Left ventricle myocardium superior (tissue), 1 donor: ENCODE results near the gene FAM83B. TPM values are rescaled to one million over a fixed set of nuclear protein-coding genes. Genes with fewer than 3 reads are reported as not detected.
"Not testable (repeated sequence)": the region's sequence is repeated elsewhere in the genome, so short reads cannot be mapped to it uniquely, and the experiment has no call there.

Experiments
- ATAC-seq: fragments of 200-7000 bp; cut with Tn5 transposase; one replicate; pipeline ENCODE4 v1.9.1; 2020; ENCODE audit warnings: mild to moderate bottlenecking, moderate library complexity
- DNase-seq: peaks from one replicate; pipeline ENCODE4 v3.0.0-alpha.2; 2020
- intact Hi-C: fragments of 100-400 bp; cut with micrococcal nuclease; formaldehyde crosslinking; loops from one replicate; pipeline ENCODE4 v1.11.0; 2022
- long read RNA-seq: library from polyadenylated mRNA; unstranded; transcript quantifications from one replicate; pipeline ENCODE4 v2.0.0, GENCODE V29; 2021
- total RNA-seq: library from RNA; stranded (reverse); fragmentation: NEBNext Ultra II Directional; extraction: Animal tissue kit (Norgen Biotek cat#: 25700); gene quantifications from one replicate; pipeline ENCODE4 v1.2.1, GENCODE V29; 2021
- donor health status: DM: no; HTN: yes; CAD: no; lungs with severe emphysema.

FAM83B gene
- 3.3 TPM for total RNA-seq
- long read RNA-seq: 0 reads

DNA sequence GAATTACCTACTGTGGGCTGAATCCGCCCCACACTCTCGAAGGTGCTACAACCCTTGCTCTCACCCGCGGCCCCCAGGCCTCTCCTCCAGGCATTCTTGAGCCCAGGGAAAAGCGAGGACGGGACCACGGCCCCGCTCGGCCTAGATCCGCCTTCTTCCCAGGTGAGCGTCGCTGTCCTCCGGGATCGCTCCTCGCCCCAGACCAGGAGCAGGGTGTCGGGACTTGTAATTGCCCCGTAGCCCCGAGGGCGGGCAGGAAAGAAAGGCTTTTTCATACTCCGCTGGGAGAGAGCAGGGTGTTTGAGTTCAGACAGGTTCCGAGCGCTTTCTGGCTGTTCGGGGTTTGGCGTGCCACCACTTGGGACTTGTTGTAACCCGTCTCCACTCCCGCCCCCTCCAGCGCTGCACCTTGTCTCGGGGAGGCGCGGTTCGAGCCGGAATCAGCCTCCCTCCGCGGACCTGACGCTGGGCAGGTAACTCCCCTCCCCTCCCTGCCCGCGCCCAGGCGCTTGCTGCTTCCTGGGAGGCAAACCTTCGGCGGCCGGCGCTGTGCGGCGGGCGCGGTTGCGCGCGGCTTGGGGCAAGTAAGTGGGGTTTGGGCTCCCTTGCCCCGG lies at the start of gene FAM83B:
Gene FAM83B (plus strand): TSS at position 529 of the 614 bp plus-strand sequence. CDS start 23,476 bp downstream, outside the sequence.
- intact Hi-C loops: no loop called here
- ATAC-seq: peak; percentile 45
- DNase-seq: peak; percentile 46

DNA sequence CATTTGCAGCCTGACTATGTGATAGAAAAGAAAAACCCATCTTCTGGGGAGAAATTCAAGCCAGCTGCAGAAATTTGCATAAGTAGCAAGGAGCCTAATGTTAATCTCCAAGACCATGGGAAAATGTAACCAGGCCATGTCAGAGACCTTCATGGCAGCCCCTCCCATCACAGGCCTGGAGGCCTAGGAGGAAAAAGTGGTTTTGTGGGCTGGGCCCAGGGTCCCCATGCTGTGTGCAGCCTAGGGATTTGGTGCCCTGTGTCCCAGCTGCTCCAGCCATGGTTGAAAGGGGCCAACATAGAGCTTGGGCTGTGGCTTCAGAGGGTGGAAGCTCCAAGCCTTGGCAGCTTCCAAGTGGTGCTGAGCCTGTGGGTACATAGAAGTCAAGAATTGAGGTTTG lies 49.7 kb upstream of the FAM83B start:
- DNase-seq, intact Hi-C loops, ATAC-seq: not testable (repeated sequence)

DNA sequence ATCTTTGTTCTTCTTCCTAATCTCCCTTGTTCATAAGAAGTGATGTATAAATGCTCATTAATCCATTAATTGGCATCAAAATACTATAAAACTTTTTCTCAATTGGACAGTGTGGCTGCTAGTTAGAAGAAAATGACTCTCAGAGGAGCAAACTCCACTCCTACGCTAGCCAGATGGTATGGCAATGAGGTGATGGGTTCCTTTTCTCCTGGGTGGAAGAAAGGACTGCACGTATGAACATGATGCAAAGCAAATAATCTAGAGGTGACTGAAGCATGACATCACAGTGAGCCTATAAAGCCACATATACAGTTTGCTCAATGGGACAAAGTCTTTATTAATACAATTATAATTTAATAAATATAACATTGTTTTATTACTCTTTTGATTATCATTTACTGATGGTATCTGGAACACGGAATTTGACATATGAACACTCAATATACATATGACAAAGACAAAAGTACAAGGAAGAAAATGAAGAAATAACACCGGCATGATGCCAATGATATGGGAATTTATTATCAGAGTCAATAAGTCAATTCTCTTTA lies 46.4 kb upstream of the FAM83B start:
- DNase-seq: no peak
- intact Hi-C loops: no loop called here
- no peak for ATAC-seq

- ATAC-seq: no peak
- intact Hi-C loops: no loop called here
These were observed 45.3 kb upstream of the FAM83B start for GRCh38 chr6:54801244-54801643.

GRCh38 chr6:54801669-54802068 lies 44.9 kb upstream of the FAM83B start:
- intact Hi-C loops: no loop called here
- no peak for DNase-seq
- ATAC-seq: no peak

More at GRCh38 chr6:54801244-54801643, 45.3 kb upstream of the FAM83B start:
- DNase-seq: no peak

- DNase-seq: no peak
- intact Hi-C loops: no loop called here
These were observed 43.6 kb upstream of the FAM83B start for GRCh38 chr6:54802775-54803634.

GRCh38 chr6:54805077-54805476 lies 41.5 kb upstream of the FAM83B start:
- ATAC-seq: no peak
- intact Hi-C loops: no loop called here
- no peak for DNase-seq

More at GRCh38 chr6:54802775-54803634, 43.6 kb upstream of the FAM83B start:
- ATAC-seq: peak; percentile 50

- no peak for ATAC-seq
- DNase-seq: no peak
- intact Hi-C loops: no loop called here
These were observed 36.4 kb upstream of the FAM83B start for GRCh38 chr6:54810147-54810546.

GRCh38 chr6:54813892-54814291 lies 32.7 kb upstream of the FAM83B start:
- intact Hi-C loops: no loop called here
- ATAC-seq (no peak), DNase-seq (no peak)

DNA sequence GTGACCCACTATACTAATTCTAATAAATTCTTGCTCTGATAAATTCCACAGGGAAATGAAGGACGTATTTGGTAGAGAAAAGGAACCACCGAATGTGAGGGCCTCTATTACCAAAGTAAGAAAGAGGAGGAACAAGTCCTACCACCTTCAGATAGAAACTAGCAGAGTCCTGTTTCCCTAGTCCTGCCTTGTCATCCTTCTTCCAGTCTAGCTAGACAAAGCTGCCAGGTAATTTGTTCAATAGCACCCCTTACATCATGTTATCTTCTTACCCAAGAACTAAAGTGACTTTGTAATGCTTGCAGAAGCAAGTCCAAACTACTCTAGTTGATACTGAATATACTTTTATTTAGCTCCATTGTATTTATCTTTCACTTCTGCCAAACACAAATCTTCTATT lies 29.3 kb upstream of the FAM83B start:
- intact Hi-C loops: no loop called here
- DNase-seq (no peak), ATAC-seq (no peak)

- DNase-seq: no peak
- ATAC-seq: peak; percentile 50
- intact Hi-C loops: no loop called here
These were observed 28.7 kb upstream of the FAM83B start for GRCh38 chr6:54817834-54818233.

GRCh38 chr6:54824225-54824624 lies 22.3 kb upstream of the FAM83B start:
- ATAC-seq, intact Hi-C loops, DNase-seq: not testable (repeated sequence)

DNA sequence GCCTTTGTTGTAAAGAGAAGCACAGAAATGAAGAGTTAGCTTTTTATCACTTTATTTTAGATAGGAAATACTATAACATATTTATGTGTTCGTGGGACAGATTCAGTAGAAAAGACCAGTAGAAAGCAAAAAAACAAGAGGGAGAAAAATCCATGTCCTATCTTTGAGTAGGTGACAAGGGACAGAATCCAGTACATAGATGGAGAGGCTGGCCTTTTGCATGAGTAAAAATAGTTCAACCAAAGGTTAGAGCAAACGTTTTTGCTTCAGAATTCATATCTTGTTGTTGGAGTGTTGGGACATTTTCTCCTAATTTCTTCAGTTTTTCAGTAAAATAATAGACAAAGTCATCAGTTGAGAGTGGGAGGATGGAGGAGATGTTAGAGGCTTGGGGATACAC lies 19.6 kb upstream of the FAM83B start:
- intact Hi-C loops: no loop called here
- DNase-seq: no peak
- ATAC-seq: peak; percentile 51

DNA sequence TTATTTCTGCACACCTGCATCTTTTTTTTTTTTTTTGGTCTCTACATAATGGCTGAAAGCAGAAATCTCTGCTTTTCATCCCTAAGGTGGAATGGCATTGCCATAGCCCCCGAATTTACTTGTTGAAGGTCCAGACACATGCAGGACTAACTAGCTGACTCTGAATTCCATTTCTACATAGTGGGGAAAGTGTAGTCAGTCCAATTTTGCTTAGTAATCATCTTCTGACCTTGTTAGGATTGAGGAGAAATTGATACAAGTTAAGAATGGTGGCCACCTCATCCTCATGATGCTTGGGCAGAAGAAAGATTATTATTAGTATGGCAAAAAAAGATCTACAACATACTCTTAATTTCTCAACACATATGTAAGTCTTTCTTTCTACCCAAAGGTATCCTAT lies 16.4 kb upstream of the FAM83B start:
- intact Hi-C loops: no loop called here
- DNase-seq (no peak), ATAC-seq (no peak)

GRCh38 chr6:54835176-54835575 lies 11.4 kb upstream of the FAM83B start:
- intact Hi-C loops: no loop called here
- ATAC-seq (no peak), DNase-seq (no peak)

GRCh38 chr6:54846857-54847674 lies 495 bp downstream of the FAM83B start:
- intact Hi-C loops: no loop called here
- ATAC-seq: peak; percentile 29

GRCh38 chr6:54847799-54848597 lies 1.4 kb downstream of the FAM83B start:
- no peak for ATAC-seq
- DNase-seq: no peak
- intact Hi-C loops: no loop called here

More at GRCh38 chr6:54846857-54847674, 495 bp downstream of the FAM83B start:
- peak; percentile 33 for DNase-seq

GRCh38 chr6:54850114-54850513 lies 3.5 kb downstream of the FAM83B start:
- DNase-seq: no peak
- ATAC-seq: no peak
- intact Hi-C loops: no loop called here

- DNase-seq (no peak), ATAC-seq (no peak)
- intact Hi-C loops: no loop called here
These were observed 9.6 kb downstream of the FAM83B start for GRCh38 chr6:54856129-54856528.
